Upper lobe of left lung (tissue), 4 donors: ENCODE data around the gene CDC42BPG.

ENCODE experiments used
- CTCF ChIP-seq, 6 experiments: fragments of 450-650 bp in 4 of 6; fragments of 200-600 bp in 2 of 6; sonication (generic) in 2 of 6; IDR thresholded peaks; one replicate each; pipeline ENCODE4 v1.5.1; 2016 to 2019; ENCODE audit warnings: antibody characterized with exemption in 6 of 6
- EP300 ChIP-seq, 4 donors: sonication (generic); formaldehyde crosslinking; IDR thresholded peaks; one replicate each; pipeline ENCODE4 v1.5.1; 2017; ENCODE audit warnings: antibody characterized with exemption in 4 of 4, control low read depth in 2 of 4
- POLR2A ChIP-seq, 4 donors: fragments of 450-650 bp; IDR thresholded peaks; one replicate each; pipeline ENCODE4 v1.5.1; 2016 to 2017; ENCODE audit warnings: antibody characterized with exemption in 4 of 4, mild to moderate bottlenecking in 2 of 4
- POLR2AphosphoS5 ChIP-seq, 2 donors: sonication (generic); formaldehyde crosslinking; IDR thresholded peaks; one replicate each; pipeline ENCODE4 v1.5.1; 2017; ENCODE audit warnings: antibody characterized with exemption in 2 of 2

DNA sequence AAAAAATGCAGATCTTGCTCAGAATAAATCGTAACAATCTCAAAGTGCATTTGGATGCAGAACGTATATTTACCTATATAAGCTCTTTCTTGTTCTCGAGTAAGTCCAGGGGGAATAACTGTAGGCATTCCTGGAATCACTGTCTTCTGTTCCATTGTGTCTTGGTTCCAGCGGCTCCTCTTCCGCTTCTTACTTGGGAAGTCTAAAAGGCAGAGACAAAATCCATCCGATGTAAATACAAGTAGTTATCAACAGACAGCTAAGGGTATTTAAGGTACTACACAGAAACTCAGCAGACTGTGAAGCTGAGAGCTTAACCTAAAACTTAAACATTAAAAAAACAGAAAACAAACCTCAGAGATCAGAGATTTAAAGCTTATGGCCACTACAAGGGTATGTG lies 68.0 kb downstream of the CDC42BPG start:
- TF ChIP-seq CTCF (IDR thresholded peaks at IDR 0.05), result no peak
- no peak for TF ChIP-seq EP300 (IDR thresholded peaks at IDR 0.05)
- TF ChIP-seq POLR2AphosphoS5 (IDR thresholded peaks at IDR 0.05), result no peak
- TF ChIP-seq POLR2A (IDR thresholded peaks at IDR 0.05), result no peak
